Right atrium auricular region (tissue), 2 donors: ENCODE measurements around the gene ANKRD6. TPM values are rescaled to one million over a fixed set of nuclear protein-coding genes. Genes with fewer than 3 reads are reported as not detected.

Experiments used
- DNase-seq: peaks from one replicate; pipeline ENCODE4 v3.0.0-alpha.2; 2019; ENCODE audit warnings: low spot score
- H3K27ac ChIP-seq, 2 donors: fragments of 200-600 bp; sonication (generic); 1 replicate in 1 of 2; 2 replicates in 1 of 2; pipeline ENCODE4 v1.5.1; 2016 to 2019
- H3K27me3 ChIP-seq, 2 donors: fragments of 200-600 bp; sonication (generic); one replicate each; pipeline versions ENCODE4 v1.5.1 to v1.6.0; 2017 to 2019
- H3K36me3 ChIP-seq: fragments of 200-600 bp; sonication (generic); one replicate; pipeline ENCODE4 v1.5.1; 2016
- H3K4me1 ChIP-seq, 2 donors: fragments of 200-600 bp; sonication (generic); one replicate each; pipeline versions ENCODE4 v1.5.1 to v1.6.0; 2017 to 2019
- H3K4me3 ChIP-seq, 2 donors: fragments of 200-600 bp; sonication (generic); 1 replicate in 1 of 2; 2 replicates in 1 of 2; pipeline ENCODE4 v1.5.1; 2017 to 2019; ENCODE audit warnings: mild to moderate bottlenecking in 1 of 2, moderate library complexity in 1 of 2
- H3K9me3 ChIP-seq, 2 donors: fragments of 200-600 bp; sonication (generic); one replicate each; pipeline ENCODE4 v1.5.1; 2019
- CTCF ChIP-seq, 2 donors: fragments of 200-600 bp; sonication (generic); IDR thresholded peaks; one replicate each; pipeline ENCODE4 v1.5.1; 2019; ENCODE audit warnings: antibody characterized with exemption in 2 of 2
- total RNA-seq, 2 donors: library from RNA; depleted of rRNA; stranded (reverse); fragments of >200 nt; gene quantifications; one replicate each; pipeline ENCODE4 v1.1.0, GENCODE V29; 2016

ANKRD6 gene
- total RNA-seq, 2 donors from 2014 or later, result 9.2 to 12.3 TPM

- Histone ChIP-seq H3K9me3 (no peaks in the 10 kb centered on the region), H3K4me1 (peaks cover 0 to 49% of the 10 kb centered on the region in 2 donors), H3K27ac (peak overlapping the region; percentile 93 to 96), H3K27me3 (no peaks in the 10 kb centered on the region), H3K4me3 (peak overlapping the region; percentile 84 to 94), H3K36me3 (no peaks in the 10 kb centered on the region)
- no peak for TF ChIP-seq CTCF (IDR thresholded peaks at IDR 0.05)
- no peak for DNase-seq
These were observed 22.2 kb upstream of the ANKRD6 start for GRCh38 chr6:89410788-89411144.

GRCh38 chr6:89411145-89412070 is 21.5 kb upstream of the ANKRD6 start:
- Histone ChIP-seq H3K4me1 (peaks cover 0 to 49% of the 10 kb centered on the region in 2 donors), H3K27me3 (no peaks in the 10 kb centered on the region), H3K9me3 (no peaks in the 10 kb centered on the region), H3K36me3 (no peaks in the 10 kb centered on the region), H3K4me3 (peak overlapping the region; percentile 84 to 94), H3K27ac (peak overlapping the region; percentile 93 to 96)
- no peak for DNase-seq
- no peak for TF ChIP-seq CTCF (IDR thresholded peaks at IDR 0.05)

- H3K27ac ChIP-seq, result peak within 1 kb of the TSS; percentile 93 to 96
- no peaks in the 10 kb centered on the region for H3K27me3 ChIP-seq
- no peaks in the 10 kb centered on the region for H3K9me3 ChIP-seq
- peaks cover 0 to 42% of the 10 kb centered on the region in 2 donors for H3K4me1 ChIP-seq
- DNase-seq, result peak; percentile 82
- H3K4me3 ChIP-seq, result peak within 1 kb of the TSS; percentile 84 to 94
- H3K36me3 ChIP-seq, result no peaks in the 10 kb centered on the region
- TF ChIP-seq CTCF (IDR thresholded peaks at IDR 0.05), result no peak
These were observed 20.6 kb upstream of the ANKRD6 start, which contains the start of gene RRAGD for GRCh38 chr6:89412071-89413005. TSS of gene RRAGD (minus strand) at chr6:89412273. CDS start at chr6:89411993, 280 bp downstream.

- no peak for DNase-seq
- Histone ChIP-seq H3K9me3 (no peaks in the 10 kb centered on the region), H3K4me1 (peaks cover 0 to 38% of the 10 kb centered on the region in 2 donors), H3K27me3 (no peaks in the 10 kb centered on the region), H3K27ac (peak overlapping the region; percentile 93 to 96), H3K36me3 (no peaks in the 10 kb centered on the region), H3K4me3 (peak overlapping the region; percentile 84 to 94)
- TF ChIP-seq CTCF (IDR thresholded peaks at IDR 0.05), result no peak
These were observed 19.9 kb upstream of the ANKRD6 start for GRCh38 chr6:89413006-89413400.

GRCh38 chr6:89414215-89414614 is 18.7 kb upstream of the ANKRD6 start:
- Histone ChIP-seq H3K36me3 (no peaks in the 10 kb centered on the region), H3K9me3 (no peaks in the 10 kb centered on the region), H3K4me3 (no peak overlapping the region), H3K27me3 (no peaks in the 10 kb centered on the region), H3K27ac (no peak overlapping the region), H3K4me1 (peaks cover 0 to 36% of the 10 kb centered on the region in 2 donors)
- no peak for DNase-seq
- no peak for TF ChIP-seq CTCF (IDR thresholded peaks at IDR 0.05)
